Ishikawa (cell line): ENCODE results near the gene AUP1.

Source experiments
- CEBPB ChIP-seq: IDR thresholded peaks from 2 replicates; pipeline ENCODE4 v1.6.1; 2012
- CREB1 ChIP-seq: IDR thresholded peaks from 2 replicates; pipeline ENCODE4 v1.6.1; 2012; ENCODE audit warnings: low read depth
- EGR1 ChIP-seq: IDR thresholded peaks from 2 replicates; pipeline ENCODE4 v1.6.1; 2012
- EP300 ChIP-seq: IDR thresholded peaks from 2 replicates; pipeline ENCODE4 v1.6.1; 2012; ENCODE audit warnings: borderline replicate concordance
- FOXM1 ChIP-seq: IDR thresholded peaks from 2 replicates; pipeline ENCODE4 v1.6.1; 2012; ENCODE audit warnings: low read depth, borderline replicate concordance
- MAX ChIP-seq: IDR thresholded peaks from 2 replicates; pipeline ENCODE4 v1.6.1; 2012
- NFIC ChIP-seq: IDR thresholded peaks from 2 replicates; pipeline ENCODE4 v1.6.1; 2012
- RAD21 ChIP-seq: IDR thresholded peaks from 2 replicates; pipeline ENCODE4 v1.6.1; 2012; ENCODE audit warnings: low read depth
- REST ChIP-seq: IDR thresholded peaks from 2 replicates; pipeline ENCODE4 v1.6.1; 2012; ENCODE audit warnings: low read depth, mild to moderate bottlenecking
- TAF1 ChIP-seq: IDR thresholded peaks from 2 replicates; pipeline ENCODE4 v1.6.1; 2012; ENCODE audit warnings: low read depth, mild to moderate bottlenecking
- TCF12 ChIP-seq: IDR thresholded peaks from 2 replicates; pipeline ENCODE4 v1.6.1; 2012; ENCODE audit warnings: low read depth
- TEAD4 ChIP-seq: IDR thresholded peaks from 2 replicates; pipeline ENCODE4 v1.6.1; 2012
- USF1 ChIP-seq: IDR thresholded peaks from 2 replicates; pipeline ENCODE4 v1.6.1; 2012
- YY1 ChIP-seq: IDR thresholded peaks from 2 replicates; pipeline ENCODE4 v1.6.1; 2012; ENCODE audit warnings: low read depth
- ZBTB7A ChIP-seq: IDR thresholded peaks from 2 replicates; pipeline ENCODE4 v1.6.1; 2012; ENCODE audit warnings: low read depth

The AUP1 gene

GRCh38 chr2:74562126-74562775 is 32.7 kb upstream of the AUP1 start:
- no peak for TF ChIP-seq EP300

- TF ChIP-seq YY1 (no peak), TEAD4 (peak; percentile 58; the same call in 1 of the 2 replicates)
These were observed 31.1 kb upstream of the AUP1 start for GRCh38 chr2:74560591-74560990.

GRCh38 chr2:74559912-74560311 is 30.4 kb upstream of the AUP1 start:
- TF ChIP-seq ZBTB7A (no peak), CREB1 (no peak), RAD21 (no peak), EP300 (no peak), EGR1 (no peak), CEBPB (no peak), USF1 (no peak), FOXM1 (no peak), REST (no peak), TCF12 (no peak), TEAD4 (no peak), MAX (no peak), NFIC (no peak), TAF1 (no peak), YY1 (no peak)

GRCh38 chr2:74558284-74559230 is 29.1 kb upstream of the AUP1 start:
- TF ChIP-seq MAX = no peak
- no peak for TF ChIP-seq REST
- TF ChIP-seq EGR1 = no peak
- TF ChIP-seq USF1 = no peak
- TF ChIP-seq NFIC = no peak
- TF ChIP-seq TEAD4 = no peak
- TF ChIP-seq CREB1 = no peak
- no peak for TF ChIP-seq TCF12
- TF ChIP-seq CEBPB = no peak
- no peak for TF ChIP-seq RAD21
- no peak for TF ChIP-seq ZBTB7A
- no peak for TF ChIP-seq FOXM1
- TF ChIP-seq EP300 = no peak
- no peak for TF ChIP-seq TAF1

GRCh38 chr2:74556831-74557370 is 27.4 kb upstream of the AUP1 start:
- TF ChIP-seq RAD21 (no peak), CREB1 (no peak), EGR1 (no peak), ZBTB7A (no peak), FOXM1 (no peak), TCF12 (no peak), NFIC (no peak), MAX (no peak), CEBPB (no peak), USF1 (no peak), TEAD4 (no peak), YY1 (no peak), REST (no peak), TAF1 (no peak), EP300 (no peak)
